RWPE1 (cell line): ENCODE data around the gene VEZT.
"Not testable (repeated sequence)": the region's sequence is repeated elsewhere in the genome, so short reads cannot be mapped to it uniquely, and the experiment has no call there.

Experiments used
- CTCF ChIA-PET: fragments of 350-600 bp; sonication (Branson Sonifier 250); formaldehyde crosslinking; extraction: SDS; loops from one replicate; lab custom pipeline; 2021; lab: Yijun Ruan, JAX
- POLR2A ChIA-PET: fragments of 400-600 bp; formaldehyde crosslinking; extraction: SDS; loops from one replicate; lab custom pipeline; 2020; ENCODE audit warnings: antibody characterized with exemption; ENCODE audit not compliant: low non-redundant PET; lab: Yijun Ruan, JAX
- DNase-seq: peaks from one replicate; pipeline ENCODE4 v3.0.0; 2012; ENCODE audit warnings: low spot score
- H3K27ac ChIP-seq: fragments of 450-650 bp; 2 replicates; pipeline ENCODE4 v1.5.1; 2017
- CTCF ChIP-seq: fragments of 450-650 bp; conservative IDR thresholded peaks from 2 replicates; pipeline ENCODE4 v1.5.1; 2017; ENCODE audit warnings: low read depth, mild to moderate bottlenecking

VEZT gene

GRCh38 chr12:95227818-95228356, 10.3 kb downstream of the VEZT start:
- no peak overlapping the region for H3K27ac ChIP-seq
- ChIA-PET CTCF (no interaction called here), POLR2A (no interaction called here)
- TF ChIP-seq CTCF, result no peak
- DNase-seq, result no peak

GRCh38 chr12:95228617-95229016, 11.0 kb downstream of the VEZT start:
- no peak overlapping the region for H3K27ac ChIP-seq
- CTCF ChIA-PET, result no interaction called here
- POLR2A ChIA-PET, result no interaction called here
- DNase-seq, result no peak
- TF ChIP-seq CTCF, result no peak

GRCh38 chr12:95229636-95230035, 12.0 kb downstream of the VEZT start:
- POLR2A ChIA-PET, result interaction anchor here (0.6 to 0.7 kb wide), 2 partner anchors 29 to 113 kb away, joined by 4 to 8 read pairs; no protein-coding TSS in a partner anchor
- CTCF ChIA-PET, result interaction anchor here (0.7 kb wide), 1 partner anchor 185 kb away, joined by 4 read pairs; no protein-coding TSS in a partner anchor
- no peak for DNase-seq
- no peak for TF ChIP-seq CTCF
- no peak overlapping the region for H3K27ac ChIP-seq

GRCh38 chr12:95230313-95230712, 12.7 kb downstream of the VEZT start:
- no peak for TF ChIP-seq CTCF
- CTCF ChIA-PET, result no interaction called here
- no peak for DNase-seq
- POLR2A ChIA-PET, result no interaction called here
- H3K27ac ChIP-seq, result no peak overlapping the region

- TF ChIP-seq CTCF, result no peak
- H3K27ac ChIP-seq, result no peak overlapping the region
- peak; percentile 12 for DNase-seq
- POLR2A ChIA-PET, result no interaction called here
- CTCF ChIA-PET, result no interaction called here
Observed at GRCh38 chr12:95231190-95231589, 13.6 kb downstream of the VEZT start.

- H3K27ac ChIP-seq, CTCF ChIA-PET, POLR2A ChIA-PET, DNase-seq: not testable (repeated sequence)
Observed at GRCh38 chr12:95234187-95234586, 16.6 kb downstream of the VEZT start.

GRCh38 chr12:95235621-95236020, 18.0 kb downstream of the VEZT start:
- H3K27ac ChIP-seq, CTCF ChIA-PET, POLR2A ChIA-PET, DNase-seq: not testable (repeated sequence)
